Right lobe of liver (tissue), 4 donors: ENCODE measurements around the gene GMIP.

Source experiments
- POLR2A ChIP-seq: fragments of 450-650 bp; IDR thresholded peaks from one replicate; pipeline ENCODE4 v1.6.1; 2017; ENCODE audit warnings: antibody characterized with exemption, mild to moderate bottlenecking
- TF ChIP-seq, protein P1 (sequence below), 4 donors: fragments of 200-600 bp in 3 of 4; fragments of 450-650 bp in 1 of 4; IDR thresholded peaks; one replicate each; pipeline versions ENCODE4 v1.5.1 to v1.8.0; 2016 to 2022; ENCODE audit warnings: antibody characterized with exemption in 4 of 4, mild to moderate bottlenecking in 2 of 4
- donor health status: DM: no; HTN: no; CAD: no.
- donor health status: DM: no; HTN: no; CAD: no.
- donor health status: DM: no; HTN: yes; CAD: no.

DNA sequence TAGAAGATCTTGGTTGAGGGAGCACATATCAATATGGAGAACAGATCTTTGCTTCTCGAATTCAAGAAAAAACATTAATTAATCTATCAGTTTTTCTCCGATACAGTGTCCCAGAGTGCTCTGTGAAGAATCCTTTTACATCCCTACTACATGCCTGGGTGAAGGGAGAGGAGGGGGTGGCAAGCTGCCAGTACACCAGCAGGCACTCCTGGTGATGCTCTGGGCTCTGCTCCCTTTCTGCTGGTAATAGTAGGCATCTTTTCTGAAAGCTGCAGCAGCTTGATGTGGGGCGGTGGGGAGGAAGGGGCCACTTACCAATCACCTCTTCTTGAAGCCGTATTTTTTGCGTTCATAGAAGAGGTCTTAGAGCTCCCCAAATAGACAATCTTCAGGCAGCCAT is 55.7 kb downstream of the GMIP start:
- TF ChIP-seq, protein P1, sequence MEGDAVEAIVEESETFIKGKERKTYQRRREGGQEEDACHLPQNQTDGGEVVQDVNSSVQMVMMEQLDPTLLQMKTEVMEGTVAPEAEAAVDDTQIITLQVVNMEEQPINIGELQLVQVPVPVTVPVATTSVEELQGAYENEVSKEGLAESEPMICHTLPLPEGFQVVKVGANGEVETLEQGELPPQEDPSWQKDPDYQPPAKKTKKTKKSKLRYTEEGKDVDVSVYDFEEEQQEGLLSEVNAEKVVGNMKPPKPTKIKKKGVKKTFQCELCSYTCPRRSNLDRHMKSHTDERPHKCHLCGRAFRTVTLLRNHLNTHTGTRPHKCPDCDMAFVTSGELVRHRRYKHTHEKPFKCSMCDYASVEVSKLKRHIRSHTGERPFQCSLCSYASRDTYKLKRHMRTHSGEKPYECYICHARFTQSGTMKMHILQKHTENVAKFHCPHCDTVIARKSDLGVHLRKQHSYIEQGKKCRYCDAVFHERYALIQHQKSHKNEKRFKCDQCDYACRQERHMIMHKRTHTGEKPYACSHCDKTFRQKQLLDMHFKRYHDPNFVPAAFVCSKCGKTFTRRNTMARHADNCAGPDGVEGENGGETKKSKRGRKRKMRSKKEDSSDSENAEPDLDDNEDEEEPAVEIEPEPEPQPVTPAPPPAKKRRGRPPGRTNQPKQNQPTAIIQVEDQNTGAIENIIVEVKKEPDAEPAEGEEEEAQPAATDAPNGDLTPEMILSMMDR (IDR thresholded peaks at IDR 0.05) = no peak
- TF ChIP-seq POLR2A = no peak
